Stomach (tissue), 9 donors: ENCODE results near the gene SELENOW. TPM values are rescaled to one million over a fixed set of nuclear protein-coding genes. Genes with fewer than 3 reads are reported as not detected.
"Not testable (repeated sequence)": the region's sequence is repeated elsewhere in the genome, so short reads cannot be mapped to it uniquely, and the experiment has no call there.

Experiments
- DNase-seq, 2 donors: peaks; one replicate each; pipeline versions ENCODE4 v3.0.0 to v3.0.0-alpha.2; 2013 to 2019
- H3K27ac ChIP-seq, 5 donors: fragments of 200-600 bp in 4 of 5; sonication (generic) in 4 of 5; one replicate each; pipeline ENCODE4 v1.5.1; 2013 to 2019; ENCODE audit warnings: mild to moderate bottlenecking in 1 of 5, moderate library complexity in 1 of 5
- H3K27me3 ChIP-seq, 3 donors: fragments of 200-600 bp; sonication (generic); one replicate each; pipeline ENCODE4 v1.5.1; 2017 to 2019; ENCODE audit warnings: mixed run types in 1 of 3
- H3K36me3 ChIP-seq, 4 donors: fragments of 200-600 bp; sonication (generic); 1 replicate in 3 of 4; 2 replicates in 1 of 4; pipeline ENCODE4 v1.5.1; 2016 to 2019
- H3K4me1 ChIP-seq, 4 donors: fragments of 200-600 bp; sonication (generic); one replicate each; pipeline ENCODE4 v1.5.1; 2016 to 2019
- H3K4me3 ChIP-seq, 4 donors: fragments of 200-600 bp; sonication (generic) in 3 of 4; one replicate each; pipeline ENCODE4 v1.5.1; 2016 to 2019; ENCODE audit warnings: mild to moderate bottlenecking in 1 of 4
- H3K9me3 ChIP-seq, 4 donors: fragments of 200-600 bp; sonication (generic); one replicate each; pipeline ENCODE4 v1.5.1; 2016 to 2019
- EP300 ChIP-seq: sonication (generic); formaldehyde crosslinking; IDR thresholded peaks from one replicate; pipeline ENCODE4 v1.6.1; 2017; ENCODE audit warnings: antibody characterized with exemption
- POLR2A ChIP-seq, 4 donors: fragments of 450-650 bp; IDR thresholded peaks; one replicate each; pipeline ENCODE4 v1.6.1; 2016; ENCODE audit warnings: antibody characterized with exemption in 4 of 4, control low read depth in 2 of 4, mild to moderate bottlenecking in 1 of 4, moderate library complexity in 1 of 4
- POLR2AphosphoS5 ChIP-seq, 3 donors: sonication (generic); formaldehyde crosslinking; IDR thresholded peaks; one replicate each; pipeline ENCODE4 v1.6.1; 2016; ENCODE audit warnings: antibody characterized with exemption in 3 of 3
- WGBS, 5 donors: extraction: QIAGEN DNeasy Blood & Tissue Kit in 3 of 5; methylation state at CpG; one replicate each; pipeline versions ENCODE4 v1.1.5 to v1.1.7; 2013 to 2018; 5-methylcytosine and 5-hydroxymethylcytosine counted together
- intact Hi-C: fragments of 100-400 bp; cut with DNase I; formaldehyde crosslinking; loops from one replicate; pipeline ENCODE4 v1.15.1; 2023; ENCODE audit warnings: low total_unique reads
- polyA plus RNA-seq, 3 donors: library from polyadenylated mRNA; stranded (reverse); fragments of 200-250 nt; gene quantifications; one replicate each; pipeline ENCODE4 v1.2.3, GENCODE V29; 2013
- total RNA-seq, 5 donors: library from RNA; depleted of rRNA; stranded (reverse); fragments of >200 nt; gene quantifications; one replicate each; pipeline versions ENCODE4 v1.1.0 to v1.2.3, GENCODE V29; 2014 to 2016
- TF ChIP-seq, protein P1 (sequence below), 7 experiments: fragments of 450-650 bp in 4 of 7; fragments of 200-600 bp in 3 of 7; sonication (generic) in 3 of 7; IDR thresholded peaks; one replicate each; pipeline ENCODE4 v1.5.1; 2016 to 2019; ENCODE audit warnings: antibody characterized with exemption in 7 of 7, control low read depth in 2 of 7, mild to moderate bottlenecking in 1 of 7
- donor health status: healthy with polysubstance abuse.
- donor health status: Bipolar disorder and iron deficiency.
- donor health status: healthy.

Gene SELENOW
- total and polyA plus RNA-seq, 8 donors: 204 to 1,097 (median 585) TPM

DNA sequence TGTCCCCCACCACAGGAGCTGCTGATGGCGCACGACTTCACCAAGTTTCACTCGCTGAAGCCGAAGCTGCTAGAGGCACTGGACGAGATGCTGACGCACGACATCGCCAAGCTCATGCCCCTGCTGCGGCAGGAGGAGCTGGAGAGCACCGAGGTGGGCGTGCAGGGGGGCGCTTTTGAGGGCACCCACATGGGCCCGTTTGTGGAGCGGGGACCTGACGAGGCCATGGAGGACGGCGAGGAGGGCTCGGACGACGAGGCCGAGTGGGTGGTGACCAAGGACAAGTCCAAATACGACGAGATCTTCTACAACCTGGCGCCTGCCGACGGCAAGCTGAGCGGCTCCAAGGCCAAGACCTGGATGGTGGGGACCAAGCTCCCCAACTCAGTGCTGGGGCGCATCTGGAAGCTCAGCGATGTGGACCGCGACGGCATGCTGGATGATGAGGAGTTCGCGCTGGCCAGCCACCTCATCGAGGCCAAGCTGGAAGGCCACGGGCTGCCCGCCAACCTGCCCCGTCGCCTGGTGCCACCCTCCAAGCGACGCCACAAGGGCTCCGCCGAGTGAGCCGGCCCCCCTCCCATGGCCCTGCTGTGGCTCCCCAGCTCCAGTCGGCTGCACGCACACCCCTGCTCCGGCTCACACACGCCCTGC is 37.5 kb upstream of the SELENOW start:
- Histone ChIP-seq H3K27me3 (no peaks in the 10 kb centered on the region), H3K4me1 (peaks cover 23 to 36% (median 30%) of the 10 kb centered on the region in 4 donors), H3K9me3 (no peaks in the 10 kb centered on the region), H3K4me3 (no peak overlapping the region), H3K27ac (peak overlapping the region in 3 of 5 donors; percentile 98), H3K36me3 (peaks cover 18 to 55% (median 43%) of the 10 kb centered on the region in 4 donors)
- DNase-seq: no peak
- intact Hi-C loops: no loop called here
- no peak for TF ChIP-seq EP300
- TF ChIP-seq, protein P1, sequence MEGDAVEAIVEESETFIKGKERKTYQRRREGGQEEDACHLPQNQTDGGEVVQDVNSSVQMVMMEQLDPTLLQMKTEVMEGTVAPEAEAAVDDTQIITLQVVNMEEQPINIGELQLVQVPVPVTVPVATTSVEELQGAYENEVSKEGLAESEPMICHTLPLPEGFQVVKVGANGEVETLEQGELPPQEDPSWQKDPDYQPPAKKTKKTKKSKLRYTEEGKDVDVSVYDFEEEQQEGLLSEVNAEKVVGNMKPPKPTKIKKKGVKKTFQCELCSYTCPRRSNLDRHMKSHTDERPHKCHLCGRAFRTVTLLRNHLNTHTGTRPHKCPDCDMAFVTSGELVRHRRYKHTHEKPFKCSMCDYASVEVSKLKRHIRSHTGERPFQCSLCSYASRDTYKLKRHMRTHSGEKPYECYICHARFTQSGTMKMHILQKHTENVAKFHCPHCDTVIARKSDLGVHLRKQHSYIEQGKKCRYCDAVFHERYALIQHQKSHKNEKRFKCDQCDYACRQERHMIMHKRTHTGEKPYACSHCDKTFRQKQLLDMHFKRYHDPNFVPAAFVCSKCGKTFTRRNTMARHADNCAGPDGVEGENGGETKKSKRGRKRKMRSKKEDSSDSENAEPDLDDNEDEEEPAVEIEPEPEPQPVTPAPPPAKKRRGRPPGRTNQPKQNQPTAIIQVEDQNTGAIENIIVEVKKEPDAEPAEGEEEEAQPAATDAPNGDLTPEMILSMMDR (IDR thresholded peaks at IDR 0.05): no peak
- TF ChIP-seq POLR2A (IDR thresholded peaks at IDR 0.05): no peak
- TF ChIP-seq POLR2AphosphoS5 (IDR thresholded peaks at IDR 0.05): no peak
- 83 to 89% (median 88%) methylated on average over 25 to 48 of the region's 48 CpGs for WGBS, 5 donors

DNA sequence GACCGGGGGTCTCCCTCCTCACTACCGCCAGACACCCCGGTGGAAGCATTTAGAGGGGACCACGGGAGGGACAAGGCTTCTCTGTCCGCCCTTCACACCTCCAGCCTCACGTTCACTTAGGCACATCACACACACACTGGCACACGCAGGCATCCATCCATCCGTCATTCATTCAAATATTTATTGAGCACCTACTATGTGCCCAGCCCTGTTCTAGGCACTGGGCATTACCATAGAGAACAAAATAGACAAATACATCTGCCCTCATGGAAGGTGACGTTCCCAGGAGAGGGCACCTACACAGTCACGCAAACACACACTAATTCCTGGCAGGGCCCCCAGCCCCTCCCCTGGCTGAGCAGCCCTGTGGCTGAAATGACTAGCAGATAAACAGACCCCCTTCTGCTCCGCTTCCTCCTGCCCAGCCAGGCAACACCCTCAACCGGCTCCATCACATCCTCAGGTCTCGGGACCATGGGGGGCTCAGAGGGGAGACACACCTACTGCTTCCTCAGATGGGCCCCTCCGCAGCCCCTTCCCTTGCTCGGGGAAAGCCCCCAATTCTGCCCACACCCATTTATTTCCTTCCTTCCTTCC is 36.9 kb upstream of the SELENOW start:
- Histone ChIP-seq H3K27ac (peak overlapping the region; percentile 43 to 98 (median 98)), H3K4me1 (peaks cover 29 to 42% (median 36%) of the 10 kb centered on the region in 4 donors), H3K36me3 (peaks cover 13 to 52% (median 37%) of the 10 kb centered on the region in 4 donors), H3K9me3 (no peaks in the 10 kb centered on the region), H3K27me3 (no peaks in the 10 kb centered on the region), H3K4me3 (no peak overlapping the region)
- no peak for DNase-seq
- 69 to 76% (median 71%) methylated on average over 14 to 15 of the region's 15 CpGs for WGBS, 5 donors
- intact Hi-C loops: no loop called here
- TF ChIP-seq EP300 (no peak), POLR2AphosphoS5 (IDR thresholded peaks at IDR 0.05) (no peak), POLR2A (IDR thresholded peaks at IDR 0.05) (no peak)
- TF ChIP-seq, protein P1 (IDR thresholded peaks at IDR 0.05): no peak

GRCh38 chr19:47742634-47743033 is 35.9 kb upstream of the SELENOW start:
- Histone ChIP-seq H3K27me3 (no peaks in the 10 kb centered on the region), H3K27ac (peak overlapping the region; percentile 83 to 98 (median 98)), H3K36me3 (peaks cover 18 to 56% (median 44%) of the 10 kb centered on the region in 4 donors), H3K9me3 (no peaks in the 10 kb centered on the region), H3K4me1 (peaks cover 36 to 52% (median 45%) of the 10 kb centered on the region in 4 donors), H3K4me3 (peak overlapping the region; percentile 28 to 46 (median 40))
- intact Hi-C loops: no loop called here
- no peak for TF ChIP-seq EP300
- no peak for TF ChIP-seq POLR2A (IDR thresholded peaks at IDR 0.05)
- TF ChIP-seq POLR2AphosphoS5 (IDR thresholded peaks at IDR 0.05): no peak
- TF ChIP-seq, protein P1 (IDR thresholded peaks at IDR 0.05): no peak
- WGBS, 5 donors: 29 to 51% (median 40%) methylated on average over 11 to 13 of the region's 13 CpGs
- no peak for DNase-seq

GRCh38 chr19:47745010-47745901 is 33.2 kb upstream of the SELENOW start, which contains the start of gene NOP53:
NOP53 (plus strand) TSS chr19:47745546; CDS start chr19:47745560, 14 bp downstream.
- TF ChIP-seq POLR2AphosphoS5 (IDR thresholded peaks at IDR 0.05): peak; percentile 90 to 98 (median 94)
- no peak for TF ChIP-seq EP300
- peak in 2 of 4 donors; percentile 61 to 79 for TF ChIP-seq POLR2A (IDR thresholded peaks at IDR 0.05)
- TF ChIP-seq, protein P1 (IDR thresholded peaks at IDR 0.05): peak in 1 of 7 experiments; percentile 39
- peak; percentile 99 for DNase-seq
- Histone ChIP-seq H3K27me3 (no peaks in the 10 kb centered on the region), H3K4me3 (peak within 1 kb of the TSS; percentile 75 to 84 (median 79)), H3K9me3 (no peaks in the 10 kb centered on the region), H3K36me3 (peaks cover 35 to 55% (median 52%) of the 10 kb centered on the region in 4 donors), H3K27ac (peak within 1 kb of the TSS; percentile 94 to 99 (median 98)), H3K4me1 (peaks cover 36 to 77% (median 62%) of the 10 kb centered on the region in 4 donors)
- intact Hi-C loops: no loop called here
- 4 to 7% (median 5%) methylated on average over 45 to 53 of the region's 53 CpGs for WGBS, 5 donors

- Histone ChIP-seq H3K4me1 (peaks cover 36 to 77% (median 62%) of the 10 kb centered on the region in 4 donors), H3K36me3 (peaks cover 38 to 55% (median 54%) of the 10 kb centered on the region in 4 donors), H3K27ac (peak overlapping the region in 4 of 5 donors; percentile 94 to 98 (median 98)), H3K4me3 (peak overlapping the region; percentile 75 to 84 (median 79))
- intact Hi-C loops, DNase-seq, H3K9me3 ChIP-seq, H3K27me3 ChIP-seq: not testable (repeated sequence)
- 60 to 70% (median 62%) methylated on average over 15 to 17 of the region's 17 CpGs for WGBS, 5 donors
Measured at GRCh38 chr19:47746129-47746528, 32.4 kb upstream of the SELENOW start.
